NCI-H524 treated with DMSO at 0.1 percent for 48 hours (cell line): ENCODE data around the gene TOP1.
"Not testable (repeated sequence)": the region's sequence is repeated elsewhere in the genome, so short reads cannot be mapped to it uniquely, and the experiment has no call there.

Source experiments
- DNase-seq: peaks from one replicate; lab custom pipeline; 2025; lab: John Stamatoyannopoulos, UW

The TOP1 gene

GRCh38 chr20:41094353-41095055 lies 65.9 kb downstream of the TOP1 start:
- no peak for DNase-seq

- DNase-seq = no peak
Measured at GRCh38 chr20:41095110-41095969, 66.7 kb downstream of the TOP1 start.

GRCh38 chr20:41098703-41099250 lies 70.2 kb downstream of the TOP1 start:
- DNase-seq = no peak

GRCh38 chr20:41100001-41100480 lies 71.4 kb downstream of the TOP1 start:
- DNase-seq = no peak

GRCh38 chr20:41101660-41102059 lies 73.0 kb downstream of the TOP1 start:
- no peak for DNase-seq

GRCh38 chr20:41108531-41108930 lies 79.9 kb downstream of the TOP1 start:
- no peak for DNase-seq

GRCh38 chr20:41110012-41110411 lies 81.4 kb downstream of the TOP1 start:
- no peak for DNase-seq

GRCh38 chr20:41110930-41111577 lies 82.4 kb downstream of the TOP1 start:
- no peak for DNase-seq

GRCh38 chr20:41111578-41111951 lies 82.9 kb downstream of the TOP1 start:
- no peak for DNase-seq

GRCh38 chr20:41116282-41116956 lies 87.8 kb downstream of the TOP1 start:
- DNase-seq = no peak

GRCh38 chr20:41118159-41118558 lies 89.5 kb downstream of the TOP1 start:
- DNase-seq = not testable (repeated sequence)

GRCh38 chr20:41118632-41119031 lies 90.0 kb downstream of the TOP1 start:
- DNase-seq = no peak

- no peak for DNase-seq
Measured at GRCh38 chr20:41119614-41120561, 91.3 kb downstream of the TOP1 start.

GRCh38 chr20:41121399-41121798 lies 92.8 kb downstream of the TOP1 start:
- no peak for DNase-seq

- DNase-seq = no peak
Measured at GRCh38 chr20:41123631-41124030, 95.0 kb downstream of the TOP1 start.

- no peak for DNase-seq
Measured at GRCh38 chr20:41124451-41125094, 96.0 kb downstream of the TOP1 start.

GRCh38 chr20:41125530-41126457 lies 97.2 kb downstream of the TOP1 start:
- no peak for DNase-seq

GRCh38 chr20:41126719-41127118 lies 98.1 kb downstream of the TOP1 start:
- DNase-seq = no peak

- not testable (repeated sequence) for DNase-seq
Measured at GRCh38 chr20:41128317-41128716, 99.7 kb downstream of the TOP1 start.
